Measurements from ENCODE around the gene AGBL1.
A peak's percentile ranks its signal among the peaks of the same experiment; 100 is the strongest.

The AGBL1 gene

GRCh38 chr15:86830304-86830703 lies 750.6 kb downstream of the AGBL1 start:
- no peak for DNase-seq
- Mint-ChIP-seq H3K27ac (no peak overlapping the region), H3K9me3 (no peaks in the 10 kb centered on the region), H3K4me3 (no peak overlapping the region), H3K36me3 (no peaks in the 10 kb centered on the region), H3K27me3 (no peaks in the 10 kb centered on the region), H3K4me1 (no peaks in the 10 kb centered on the region)
- CTCF ChIA-PET, result no interaction called here

GRCh38 chr15:86833595-86833994 lies 753.9 kb downstream of the AGBL1 start:
- Mint-ChIP-seq H3K36me3 (no peaks in the 10 kb centered on the region), H3K27ac (no peak overlapping the region)
- CTCF ChIA-PET, result no interaction called here

GRCh38 chr15:86834115-86834863 lies 754.6 kb downstream of the AGBL1 start:
- Mint-ChIP-seq H3K27ac (no peak overlapping the region), H3K27me3 (no peaks in the 10 kb centered on the region), H3K4me3 (no peak overlapping the region), H3K9me3 (no peaks in the 10 kb centered on the region), H3K36me3 (no peaks in the 10 kb centered on the region), H3K4me1 (no peaks in the 10 kb centered on the region)
- no peak for DNase-seq
- CTCF ChIA-PET, result no interaction called here

More at GRCh38 chr15:86833595-86833994, 753.9 kb downstream of the AGBL1 start:
- Mint-ChIP-seq H3K9me3 (no peaks in the 10 kb centered on the region), H3K27me3 (no peaks in the 10 kb centered on the region), H3K4me3 (no peak overlapping the region), H3K4me1 (no peaks in the 10 kb centered on the region)
- DNase-seq, result no peak

- Mint-ChIP-seq H3K27ac (no peak overlapping the region), H3K4me1 (no peaks in the 10 kb centered on the region), H3K9me3 (no peaks in the 10 kb centered on the region), H3K4me3 (no peak overlapping the region), H3K27me3 (peaks cover 3% of the 10 kb centered on the region), H3K36me3 (no peaks in the 10 kb centered on the region)
- CTCF ChIA-PET, result no interaction called here
- no peak for DNase-seq
These were observed 757.8 kb downstream of the AGBL1 start for GRCh38 chr15:86837294-86838061.

GRCh38 chr15:86839502-86839901 lies 759.8 kb downstream of the AGBL1 start:
- Mint-ChIP-seq H3K27ac (no peak overlapping the region), H3K9me3 (no peaks in the 10 kb centered on the region)

GRCh38 chr15:86840996-86841395 lies 761.3 kb downstream of the AGBL1 start:
- Mint-ChIP-seq H3K9me3 (no peaks in the 10 kb centered on the region), H3K4me1 (no peaks in the 10 kb centered on the region), H3K27ac (no peak overlapping the region), H3K4me3 (no peak overlapping the region), H3K36me3 (no peaks in the 10 kb centered on the region), H3K27me3 (peaks cover 3% of the 10 kb centered on the region)
- DNase-seq, result no peak
- CTCF ChIA-PET, result no interaction called here

More at GRCh38 chr15:86839502-86839901, 759.8 kb downstream of the AGBL1 start:
- no peaks in the 10 kb centered on the region for H3K4me1 Mint-ChIP-seq
- H3K27me3 Mint-ChIP-seq, result peaks cover 3% of the 10 kb centered on the region
- no peak for DNase-seq
- no peak overlapping the region for H3K4me3 Mint-ChIP-seq
- no peaks in the 10 kb centered on the region for H3K36me3 Mint-ChIP-seq
- CTCF ChIA-PET, result no interaction called here

GRCh38 chr15:86842199-86842598 lies 762.5 kb downstream of the AGBL1 start:
- H3K9me3 Mint-ChIP-seq, result no peaks in the 10 kb centered on the region
- peaks cover 3% of the 10 kb centered on the region for H3K27me3 Mint-ChIP-seq
- CTCF ChIA-PET, result no interaction called here
- no peak for DNase-seq
- H3K36me3 Mint-ChIP-seq, result no peaks in the 10 kb centered on the region
- H3K4me1 Mint-ChIP-seq, result no peaks in the 10 kb centered on the region
- H3K27ac Mint-ChIP-seq, result peak overlapping the region; percentile 42
- no peak overlapping the region for H3K4me3 Mint-ChIP-seq

- Mint-ChIP-seq H3K36me3 (no peaks in the 10 kb centered on the region), H3K4me1 (no peaks in the 10 kb centered on the region), H3K9me3 (no peaks in the 10 kb centered on the region), H3K27ac (no peak overlapping the region), H3K4me3 (no peak overlapping the region), H3K27me3 (no peaks in the 10 kb centered on the region)
- no peak for DNase-seq
- CTCF ChIA-PET, result no interaction called here
These were observed 766.4 kb downstream of the AGBL1 start for GRCh38 chr15:86846036-86846435.

- Mint-ChIP-seq H3K27me3 (no peaks in the 10 kb centered on the region), H3K4me1 (no peaks in the 10 kb centered on the region), H3K4me3 (no peak overlapping the region), H3K9me3 (no peaks in the 10 kb centered on the region), H3K27ac (no peak overlapping the region), H3K36me3 (no peaks in the 10 kb centered on the region)
- no peak for DNase-seq
- CTCF ChIA-PET, result no interaction called here
These were observed 769.5 kb downstream of the AGBL1 start for GRCh38 chr15:86849136-86849535.

GRCh38 chr15:86849558-86850285 lies 770.1 kb downstream of the AGBL1 start:
- CTCF ChIA-PET, result no interaction called here
- H3K27ac Mint-ChIP-seq, result no peak overlapping the region
- no peaks in the 10 kb centered on the region for H3K36me3 Mint-ChIP-seq

GRCh38 chr15:86850939-86851338 lies 771.3 kb downstream of the AGBL1 start:
- H3K27me3 Mint-ChIP-seq, result no peaks in the 10 kb centered on the region
- no peak overlapping the region for H3K4me3 Mint-ChIP-seq
- CTCF ChIA-PET, result no interaction called here
- H3K4me1 Mint-ChIP-seq, result no peaks in the 10 kb centered on the region
- no peaks in the 10 kb centered on the region for H3K36me3 Mint-ChIP-seq
- H3K9me3 Mint-ChIP-seq, result no peaks in the 10 kb centered on the region
- no peak overlapping the region for H3K27ac Mint-ChIP-seq
- no peak for DNase-seq

More at GRCh38 chr15:86849558-86850285, 770.1 kb downstream of the AGBL1 start:
- no peak overlapping the region for H3K4me3 Mint-ChIP-seq
- H3K4me1 Mint-ChIP-seq, result no peaks in the 10 kb centered on the region
- H3K27me3 Mint-ChIP-seq, result no peaks in the 10 kb centered on the region
- DNase-seq, result no peak
- no peaks in the 10 kb centered on the region for H3K9me3 Mint-ChIP-seq

- no peaks in the 10 kb centered on the region for H3K4me1 Mint-ChIP-seq
- DNase-seq, result no peak
- CTCF ChIA-PET, result no interaction called here
- no peak overlapping the region for H3K27ac Mint-ChIP-seq
- no peaks in the 10 kb centered on the region for H3K9me3 Mint-ChIP-seq
- H3K27me3 Mint-ChIP-seq, result no peaks in the 10 kb centered on the region
- H3K36me3 Mint-ChIP-seq, result no peaks in the 10 kb centered on the region
- no peak overlapping the region for H3K4me3 Mint-ChIP-seq
These were observed 773.1 kb downstream of the AGBL1 start for GRCh38 chr15:86852741-86853140.

GRCh38 chr15:86854176-86854575 lies 774.5 kb downstream of the AGBL1 start:
- no peak overlapping the region for H3K4me3 Mint-ChIP-seq
- no peaks in the 10 kb centered on the region for H3K36me3 Mint-ChIP-seq
- H3K4me1 Mint-ChIP-seq, result no peaks in the 10 kb centered on the region
- no peaks in the 10 kb centered on the region for H3K27me3 Mint-ChIP-seq
- H3K9me3 Mint-ChIP-seq, result no peaks in the 10 kb centered on the region
- no peak for DNase-seq
- CTCF ChIA-PET, result no interaction called here
- no peak overlapping the region for H3K27ac Mint-ChIP-seq

- H3K36me3 Mint-ChIP-seq, result no peaks in the 10 kb centered on the region
- H3K27me3 Mint-ChIP-seq, result no peaks in the 10 kb centered on the region
- CTCF ChIA-PET, result no interaction called here
- H3K4me1 Mint-ChIP-seq, result no peaks in the 10 kb centered on the region
- DNase-seq, result no peak
- H3K9me3 Mint-ChIP-seq, result no peaks in the 10 kb centered on the region
- no peak overlapping the region for H3K4me3 Mint-ChIP-seq
- no peak overlapping the region for H3K27ac Mint-ChIP-seq
These were observed 775.9 kb downstream of the AGBL1 start for GRCh38 chr15:86855307-86856291.
